ENCODE results near the gene RBP7.
A peak's percentile ranks its signal among the peaks of the same experiment; 100 is the strongest.

RBP7 gene
- total RNA-seq = 0 to 0.35 (median 0.19) reads per million in 3 donors

DNA sequence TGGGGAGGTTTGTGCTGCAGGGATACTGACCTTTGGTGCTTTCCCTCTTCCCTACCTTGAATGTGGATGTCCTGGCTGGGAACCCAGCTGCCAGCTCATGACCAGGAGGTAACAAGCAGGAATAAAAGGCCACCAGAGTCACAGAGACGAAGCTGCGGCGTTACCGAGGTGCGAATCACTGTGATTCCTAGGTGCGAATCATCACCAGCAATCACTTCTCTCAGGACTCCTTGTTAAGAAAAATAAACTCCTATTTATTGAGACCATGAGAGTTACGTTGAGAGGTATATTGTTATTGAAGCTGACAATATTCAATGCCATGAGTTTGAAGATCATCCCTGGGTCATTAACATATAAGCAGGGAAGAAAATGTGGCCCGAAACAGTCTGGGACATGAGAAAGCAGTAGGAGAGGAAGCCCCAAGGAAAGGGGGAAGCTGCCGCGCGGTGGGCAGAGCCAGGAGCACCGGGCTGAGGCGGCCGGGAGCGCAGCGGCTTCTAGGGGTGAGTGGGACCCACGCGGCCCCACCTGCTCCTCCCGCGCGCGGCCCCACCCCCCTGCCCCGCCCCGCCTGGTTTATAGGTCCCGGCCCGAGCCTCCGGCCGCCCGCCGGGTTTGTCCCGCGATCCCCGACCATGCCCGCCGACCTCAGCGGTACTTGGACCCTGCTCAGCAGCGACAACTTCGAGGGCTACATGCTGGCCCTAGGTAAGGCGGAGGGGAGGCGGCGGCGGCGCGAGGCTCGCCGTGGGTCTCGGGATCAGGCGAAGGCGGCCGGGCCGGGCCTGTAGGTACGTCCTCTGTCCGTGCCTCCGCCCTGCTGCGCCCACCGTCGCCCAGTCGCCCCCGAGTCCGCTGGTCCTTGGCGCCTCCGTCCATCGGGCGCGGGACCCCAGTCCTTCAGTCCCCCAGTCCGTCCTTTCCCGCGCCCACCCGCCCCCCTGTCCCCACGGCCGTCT lies at the start of gene RBP7:
Gene RBP7, plus strand, starts transcription at position 605 of the 959 bp plus-strand sequence. Its CDS starts 31 bp downstream, at position 636.
- Histone ChIP-seq H3K36me3 (ENCODE audit: control insufficient read depth, insufficient read depth, low read length) (no peaks in the 10 kb centered on the region), H3K27me3 (replicated peaks; ENCODE audit: control insufficient read depth, insufficient read depth, low read length, poor library complexity, severe bottlenecking) (peaks cover 18% of the 10 kb centered on the region), H3K4me1 (ENCODE audit: control insufficient read depth, insufficient read depth, low read length, poor library complexity, severe bottlenecking) (peaks cover 15% of the 10 kb centered on the region), H3K27ac (ENCODE audit: insufficient read depth, low read length, poor library complexity, severe bottlenecking) (no peak within 1 kb of the TSS), H3K4me3 (ENCODE audit: insufficient read depth, low read depth, low read length, poor library complexity, severe bottlenecking) (peak within 1 kb of the TSS; percentile 46), H3K9me3 (ENCODE audit: control insufficient read depth, low read length) (no peaks in the 10 kb centered on the region)
- no peak for DNase-seq

DNA sequence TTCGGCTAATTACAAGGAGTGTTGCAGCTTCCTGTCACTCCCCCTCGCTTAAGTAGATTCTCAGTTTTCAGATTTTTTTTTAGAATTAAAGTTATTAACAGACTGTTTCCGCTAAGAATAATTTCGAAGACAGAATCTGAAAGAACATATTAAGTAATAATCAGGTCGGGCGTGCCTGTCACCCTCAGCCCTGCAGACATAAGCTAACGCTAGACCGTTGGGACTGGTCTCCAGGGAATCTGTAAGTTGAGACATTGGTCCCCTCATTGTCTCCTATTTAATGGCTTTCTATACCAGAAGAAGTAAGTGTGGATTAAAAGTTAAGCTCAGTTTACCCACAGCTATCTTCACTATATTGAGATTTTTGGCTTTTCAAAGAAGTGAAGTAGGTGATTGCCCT lies 39.3 kb upstream of the RBP7 start:
- Histone ChIP-seq H3K27ac (ENCODE audit: insufficient read depth, low read length, poor library complexity, severe bottlenecking) (no peak overlapping the region), H3K4me3 (ENCODE audit: insufficient read depth, low read depth, low read length, poor library complexity, severe bottlenecking) (no peak overlapping the region), H3K4me1 (ENCODE audit: control insufficient read depth, insufficient read depth, low read length, poor library complexity, severe bottlenecking) (no peaks in the 10 kb centered on the region), H3K27me3 (replicated peaks; ENCODE audit: control insufficient read depth, insufficient read depth, low read length, poor library complexity, severe bottlenecking) (no peaks in the 10 kb centered on the region), H3K9me3 (ENCODE audit: control insufficient read depth, low read length) (no peaks in the 10 kb centered on the region), H3K36me3 (ENCODE audit: control insufficient read depth, insufficient read depth, low read length) (no peaks in the 10 kb centered on the region)
- DNase-seq = no peak

DNA sequence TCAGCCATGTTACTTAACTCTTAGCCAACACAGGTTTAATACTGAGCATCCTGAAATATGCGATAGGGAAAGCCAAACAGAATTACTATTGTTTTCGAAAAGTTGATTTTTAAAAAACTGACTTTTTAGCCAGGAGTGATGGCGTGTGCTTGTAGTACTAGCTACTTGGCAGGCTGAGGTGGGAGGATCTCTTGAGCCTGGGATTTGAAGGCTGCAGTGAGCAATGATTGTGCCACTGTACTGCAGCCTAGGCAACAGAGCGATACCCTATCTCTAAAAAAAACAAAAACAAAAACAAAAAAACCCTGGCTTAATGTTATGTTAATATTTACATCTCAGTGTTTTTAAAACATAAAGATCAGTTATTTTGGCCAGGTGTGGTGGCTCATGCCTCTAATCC lies 37.0 kb upstream of the RBP7 start:
- no peaks in the 10 kb centered on the region for H3K27me3 ChIP-seq (replicated peaks; ENCODE audit: control insufficient read depth, insufficient read depth, low read length, poor library complexity, severe bottlenecking)
- H3K4me3 ChIP-seq (ENCODE audit: insufficient read depth, low read depth, low read length, poor library complexity, severe bottlenecking) = no peak overlapping the region
- H3K27ac ChIP-seq (ENCODE audit: insufficient read depth, low read length, poor library complexity, severe bottlenecking) = no peak overlapping the region
- no peaks in the 10 kb centered on the region for H3K9me3 ChIP-seq (ENCODE audit: control insufficient read depth, low read length)
- H3K4me1 ChIP-seq (ENCODE audit: control insufficient read depth, insufficient read depth, low read length, poor library complexity, severe bottlenecking) = no peaks in the 10 kb centered on the region
- H3K36me3 ChIP-seq (ENCODE audit: control insufficient read depth, insufficient read depth, low read length) = no peaks in the 10 kb centered on the region
- DNase-seq = no peak

DNA sequence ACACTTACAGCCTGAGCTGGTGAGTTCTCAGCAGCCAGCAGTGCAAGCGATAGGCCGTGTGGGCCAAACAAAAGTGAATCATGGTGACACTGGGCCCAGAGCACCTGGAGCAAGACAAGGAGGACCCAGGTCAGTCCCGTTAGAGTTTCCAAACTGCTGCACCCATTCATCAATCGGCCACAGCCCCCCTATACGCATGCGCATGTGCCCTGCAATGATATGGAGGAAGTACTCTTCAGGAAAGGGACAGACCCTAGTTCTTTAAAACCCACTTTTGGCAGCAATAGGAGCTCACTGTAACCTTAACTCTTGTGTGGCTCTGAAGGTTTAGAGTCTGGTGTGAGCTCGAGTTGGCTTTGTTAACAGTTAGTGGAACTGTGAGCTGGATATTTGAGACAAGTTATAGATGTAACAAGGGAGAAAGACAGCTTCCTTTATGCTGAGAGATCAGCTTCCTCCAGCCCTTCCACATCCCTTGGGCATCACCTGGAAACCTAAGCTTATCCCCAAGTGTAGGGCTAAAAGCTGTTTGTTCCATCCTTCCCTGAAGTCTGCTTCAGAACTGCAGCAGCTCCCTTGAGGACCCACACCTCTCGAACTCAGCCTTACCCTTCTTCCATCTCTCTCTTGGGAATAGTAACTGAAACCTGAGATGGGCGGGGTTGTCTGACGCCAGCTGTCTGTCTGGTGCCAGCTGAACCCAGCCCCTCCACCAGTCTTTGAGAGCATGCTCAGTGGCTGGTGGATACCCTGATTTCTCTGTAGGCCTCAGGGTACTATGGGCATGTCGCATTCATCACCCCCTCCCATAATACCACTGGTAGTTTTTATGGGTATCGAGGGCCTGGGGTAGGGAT lies 36.1 kb upstream of the RBP7 start:
- DNase-seq = no peak
- H3K27ac ChIP-seq (ENCODE audit: insufficient read depth, low read length, poor library complexity, severe bottlenecking) = no peak overlapping the region

DNA sequence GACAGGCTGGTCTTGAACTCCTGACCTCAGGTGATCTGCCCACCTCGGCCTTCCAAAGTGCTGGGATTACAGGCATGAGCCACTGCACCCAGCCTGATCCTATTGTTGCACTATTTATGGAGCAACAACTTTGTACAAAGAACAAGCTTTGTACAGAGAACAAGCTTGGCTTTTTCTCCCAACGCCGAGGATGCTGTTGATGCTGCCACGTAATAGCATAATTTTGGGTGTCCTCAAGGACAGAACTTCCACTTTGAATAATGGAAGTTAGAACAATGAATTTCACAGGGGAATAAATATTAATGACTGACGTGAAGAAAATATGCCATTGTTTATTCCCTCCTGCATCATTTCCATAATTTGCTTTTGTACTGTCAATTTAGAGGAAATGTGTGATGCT lies 12.8 kb upstream of the RBP7 start:
- no peak overlapping the region for H3K4me3 ChIP-seq (ENCODE audit: insufficient read depth, low read depth, low read length, poor library complexity, severe bottlenecking)
- H3K36me3 ChIP-seq (ENCODE audit: control insufficient read depth, insufficient read depth, low read length) = peaks cover 8% of the 10 kb centered on the region
- DNase-seq = no peak
- no peaks in the 10 kb centered on the region for H3K4me1 ChIP-seq (ENCODE audit: control insufficient read depth, insufficient read depth, low read length, poor library complexity, severe bottlenecking)
- H3K27ac ChIP-seq (ENCODE audit: insufficient read depth, low read length, poor library complexity, severe bottlenecking) = no peak overlapping the region
- no peaks in the 10 kb centered on the region for H3K27me3 ChIP-seq (replicated peaks; ENCODE audit: control insufficient read depth, insufficient read depth, low read length, poor library complexity, severe bottlenecking)
- no peaks in the 10 kb centered on the region for H3K9me3 ChIP-seq (ENCODE audit: control insufficient read depth, low read length)

More for the DNA sequence above, 36.1 kb upstream of the RBP7 start:
- H3K4me3 ChIP-seq (ENCODE audit: insufficient read depth, low read depth, low read length, poor library complexity, severe bottlenecking) = no peak overlapping the region
- no peaks in the 10 kb centered on the region for H3K4me1 ChIP-seq (ENCODE audit: control insufficient read depth, insufficient read depth, low read length, poor library complexity, severe bottlenecking)
- H3K36me3 ChIP-seq (ENCODE audit: control insufficient read depth, insufficient read depth, low read length) = no peaks in the 10 kb centered on the region
- no peaks in the 10 kb centered on the region for H3K27me3 ChIP-seq (replicated peaks; ENCODE audit: control insufficient read depth, insufficient read depth, low read length, poor library complexity, severe bottlenecking)
- H3K9me3 ChIP-seq (ENCODE audit: control insufficient read depth, low read length) = no peaks in the 10 kb centered on the region

DNA sequence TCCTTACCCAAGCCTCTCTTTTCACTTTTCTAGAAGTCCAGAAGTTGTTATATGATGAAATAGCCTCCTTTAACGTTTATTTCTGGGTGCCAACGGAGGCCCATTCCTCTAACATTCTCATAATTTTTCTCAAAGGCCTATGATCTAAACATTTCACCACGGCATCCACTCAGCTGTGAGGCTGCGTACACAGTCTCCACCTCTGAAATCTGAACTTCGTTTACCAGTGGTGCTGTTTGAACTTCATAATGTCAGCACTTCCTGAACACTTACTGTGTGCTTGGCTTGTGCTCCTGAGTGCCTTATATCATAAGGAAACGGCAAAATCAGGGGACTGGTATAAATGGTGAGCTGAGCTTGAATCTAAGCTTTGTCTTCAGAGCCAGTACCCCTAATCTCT lies 12.0 kb upstream of the RBP7 start:
- no peak overlapping the region for H3K27ac ChIP-seq (ENCODE audit: insufficient read depth, low read length, poor library complexity, severe bottlenecking)
- no peaks in the 10 kb centered on the region for H3K9me3 ChIP-seq (ENCODE audit: control insufficient read depth, low read length)
- H3K27me3 ChIP-seq (replicated peaks; ENCODE audit: control insufficient read depth, insufficient read depth, low read length, poor library complexity, severe bottlenecking) = no peaks in the 10 kb centered on the region
- peaks cover 8% of the 10 kb centered on the region for H3K36me3 ChIP-seq (ENCODE audit: control insufficient read depth, insufficient read depth, low read length)
- H3K4me1 ChIP-seq (ENCODE audit: control insufficient read depth, insufficient read depth, low read length, poor library complexity, severe bottlenecking) = no peaks in the 10 kb centered on the region
- no peak overlapping the region for H3K4me3 ChIP-seq (ENCODE audit: insufficient read depth, low read depth, low read length, poor library complexity, severe bottlenecking)
- no peak for DNase-seq

DNA sequence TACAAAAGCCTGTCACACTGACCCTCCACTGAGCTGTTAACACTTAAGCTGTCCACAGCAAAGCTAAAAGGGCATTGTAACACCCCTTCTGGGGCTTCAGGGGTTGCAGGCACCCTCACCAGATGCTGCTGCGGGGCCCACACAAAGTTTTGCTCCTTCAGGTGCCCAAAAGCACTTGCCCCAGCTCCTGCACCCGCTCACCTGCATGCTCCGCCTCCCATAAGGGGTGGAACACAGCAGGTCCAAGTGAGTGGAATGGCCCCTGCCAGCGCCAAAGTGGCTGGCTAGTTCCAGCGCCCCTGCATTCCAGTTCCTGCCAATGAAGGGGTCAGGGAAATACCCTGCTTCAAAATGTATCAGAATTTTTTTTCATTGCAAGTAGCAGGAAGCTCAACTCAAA lies 7.3 kb upstream of the RBP7 start:
- H3K9me3 ChIP-seq (ENCODE audit: control insufficient read depth, low read length) = no peaks in the 10 kb centered on the region
- DNase-seq = no peak
- no peak overlapping the region for H3K4me3 ChIP-seq (ENCODE audit: insufficient read depth, low read depth, low read length, poor library complexity, severe bottlenecking)
- no peaks in the 10 kb centered on the region for H3K4me1 ChIP-seq (ENCODE audit: control insufficient read depth, insufficient read depth, low read length, poor library complexity, severe bottlenecking)
- H3K27me3 ChIP-seq (replicated peaks; ENCODE audit: control insufficient read depth, insufficient read depth, low read length, poor library complexity, severe bottlenecking) = no peaks in the 10 kb centered on the region
- no peaks in the 10 kb centered on the region for H3K36me3 ChIP-seq (ENCODE audit: control insufficient read depth, insufficient read depth, low read length)
- H3K27ac ChIP-seq (ENCODE audit: insufficient read depth, low read length, poor library complexity, severe bottlenecking) = no peak overlapping the region

DNA sequence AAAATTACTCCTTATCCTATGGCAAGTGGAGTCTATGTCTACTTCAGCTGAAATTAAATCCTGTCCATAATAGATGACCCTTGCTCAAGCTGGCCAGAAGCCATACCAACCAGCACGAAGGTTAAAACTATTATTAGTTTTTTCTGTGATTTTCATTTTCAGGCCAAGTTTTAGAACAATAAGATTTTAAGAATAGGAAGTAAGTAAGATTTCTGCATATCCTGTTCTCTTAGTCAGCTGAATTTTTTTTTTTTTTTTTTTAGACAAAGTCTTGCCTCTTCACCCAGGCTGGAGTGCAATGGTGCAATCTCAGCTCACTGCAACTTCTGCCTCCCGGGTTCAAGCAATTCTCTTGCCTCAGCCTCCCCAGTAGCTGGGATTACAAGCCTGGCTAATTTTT lies 6.1 kb upstream of the RBP7 start:
- Histone ChIP-seq H3K27ac (ENCODE audit: insufficient read depth, low read length, poor library complexity, severe bottlenecking) (no peak overlapping the region), H3K27me3 (replicated peaks; ENCODE audit: control insufficient read depth, insufficient read depth, low read length, poor library complexity, severe bottlenecking) (no peaks in the 10 kb centered on the region), H3K36me3 (ENCODE audit: control insufficient read depth, insufficient read depth, low read length) (no peaks in the 10 kb centered on the region), H3K4me1 (ENCODE audit: control insufficient read depth, insufficient read depth, low read length, poor library complexity, severe bottlenecking) (no peaks in the 10 kb centered on the region), H3K9me3 (ENCODE audit: control insufficient read depth, low read length) (no peaks in the 10 kb centered on the region), H3K4me3 (ENCODE audit: insufficient read depth, low read depth, low read length, poor library complexity, severe bottlenecking) (no peak overlapping the region)
- no peak for DNase-seq

DNA sequence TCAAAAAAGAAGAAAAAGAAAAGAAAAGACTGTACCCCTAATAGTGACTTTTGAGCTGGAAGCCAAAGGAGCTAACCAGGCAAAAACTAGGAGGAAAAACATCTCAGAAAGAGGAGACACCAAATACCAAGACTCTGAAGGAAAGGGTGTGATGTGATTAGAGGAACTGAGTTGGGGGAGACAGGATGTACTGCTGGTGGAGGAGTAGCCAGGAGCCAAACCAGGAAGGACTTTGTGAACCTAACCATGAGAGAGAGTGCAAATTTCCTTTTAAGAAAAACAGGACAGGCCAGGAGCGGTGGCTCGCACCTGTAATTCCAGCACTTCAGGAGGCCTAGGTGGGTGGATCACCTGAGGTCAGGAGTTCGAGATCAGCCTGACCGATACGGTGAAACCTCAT lies 4.1 kb upstream of the RBP7 start:
- H3K36me3 ChIP-seq (ENCODE audit: control insufficient read depth, insufficient read depth, low read length) = no peaks in the 10 kb centered on the region
- no peak for DNase-seq
- H3K4me1 ChIP-seq (ENCODE audit: control insufficient read depth, insufficient read depth, low read length, poor library complexity, severe bottlenecking) = peaks cover 12% of the 10 kb centered on the region
- no peak overlapping the region for H3K4me3 ChIP-seq (ENCODE audit: insufficient read depth, low read depth, low read length, poor library complexity, severe bottlenecking)
- H3K9me3 ChIP-seq (ENCODE audit: control insufficient read depth, low read length) = no peaks in the 10 kb centered on the region
- peaks cover 16% of the 10 kb centered on the region for H3K27me3 ChIP-seq (replicated peaks; ENCODE audit: control insufficient read depth, insufficient read depth, low read length, poor library complexity, severe bottlenecking)
- H3K27ac ChIP-seq (ENCODE audit: insufficient read depth, low read length, poor library complexity, severe bottlenecking) = no peak overlapping the region

Measured in effector memory CD4-positive, alpha-beta T cell (primary cell).